CD14-positive monocyte (primary cell): Measurements from ENCODE around the gene TKTL1. TPM values are rescaled to one million over a fixed set of nuclear protein-coding genes. Genes with fewer than 3 reads are reported as not detected.
A peak's percentile ranks its signal among the peaks of the same experiment; 100 is the strongest.
"Not testable (repeated sequence)": the region's sequence is repeated elsewhere in the genome, so short reads cannot be mapped to it uniquely, and the experiment has no call there.

Source experiments
- DNase-seq, 3 donors: peaks; one replicate each; pipeline ENCODE4 v3.0.0-alpha.2; 2011 to 2022
- H2AFZ ChIP-seq: 2 replicates; pipeline ENCODE4 v1.6.0; 2012; ENCODE audit warnings: mild to moderate bottlenecking, low read depth, low read length, inconsistent platforms; ENCODE audit not compliant: insufficient read depth, poor library complexity, severe bottlenecking
- H3K27ac ChIP-seq, 2 donors: 1 replicate in 1 of 2; 2 replicates in 1 of 2; pipeline ENCODE4 v1.5.1; 2012 to 2013; ENCODE audit warnings: low read length in 2 of 2, control low read depth in 1 of 2, inconsistent platforms in 1 of 2, low read depth in 1 of 2, mild to moderate bottlenecking in 1 of 2
- H3K27me3 ChIP-seq, 2 donors: one replicate each; pipeline versions ENCODE4 v1.6.0 to v1.6.1; 2011 to 2013; ENCODE audit warnings: low read length in 2 of 2; ENCODE audit not compliant: control insufficient read depth in 2 of 2, insufficient read depth in 2 of 2
- H3K36me3 ChIP-seq, 2 donors: replicated peaks in 1 of 2; 1 replicate in 1 of 2; 2 replicates in 1 of 2; pipeline versions ENCODE4 v1.5.1 to v1.6.1; 2012 to 2013; ENCODE audit warnings: low read length in 2 of 2, control low read depth in 1 of 2, inconsistent platforms in 1 of 2, mild to moderate bottlenecking in 1 of 2; ENCODE audit not compliant: insufficient read depth in 2 of 2, control insufficient read depth in 1 of 2
- H3K4me1 ChIP-seq, 2 donors: 1 replicate in 1 of 2; 2 replicates in 1 of 2; pipeline versions ENCODE4 v1.5.1 to v1.6.1; 2012 to 2013; ENCODE audit warnings: low read length in 2 of 2, control low read depth in 1 of 2, inconsistent platforms in 1 of 2, mild to moderate bottlenecking in 1 of 2, moderate library complexity in 1 of 2; ENCODE audit not compliant: insufficient read depth in 2 of 2, control insufficient read depth in 1 of 2
- H3K4me2 ChIP-seq: replicated peaks from 2 replicates; pipeline ENCODE3; 2012; ENCODE audit warnings: low read length, moderate library complexity, mild to moderate bottlenecking; ENCODE audit not compliant: poor library complexity, severe bottlenecking; ENCODE audit errors: extremely low read depth
- H3K4me3 ChIP-seq, 3 experiments: fragments of 200-600 bp in 1 of 3; sonication (generic) in 1 of 3; replicated peaks in 1 of 3; 1 replicate in 2 of 3; 2 replicates in 1 of 3; pipeline ENCODE4 v1.5.1; 2011 to 2013; ENCODE audit warnings: low read length in 3 of 3, mild to moderate bottlenecking in 3 of 3, control low read depth in 2 of 3, low read depth in 2 of 3, inconsistent platforms in 1 of 3, moderate library complexity in 1 of 3
- H3K79me2 ChIP-seq: 2 replicates; pipeline ENCODE4 v1.6.0; 2012; ENCODE audit warnings: mild to moderate bottlenecking, control low read depth, inconsistent platforms, low read length, moderate library complexity; ENCODE audit not compliant: insufficient read depth
- H3K9ac ChIP-seq: 2 replicates; pipeline ENCODE4 v1.6.0; 2017; ENCODE audit warnings: low read length, mild to moderate bottlenecking; ENCODE audit not compliant: insufficient read depth, poor library complexity, severe bottlenecking
- H3K9me3 ChIP-seq, 2 donors: replicated peaks in 1 of 2; 1 replicate in 1 of 2; 2 replicates in 1 of 2; pipeline versions ENCODE4 v1.5.1 to v1.6.1; 2012 to 2013; ENCODE audit warnings: low read length in 2 of 2, control low read depth in 1 of 2; ENCODE audit not compliant: control insufficient read depth in 1 of 2, insufficient read depth in 1 of 2
- H4K20me1 ChIP-seq: 2 replicates; pipeline ENCODE4 v1.6.0; 2012; ENCODE audit warnings: mild to moderate bottlenecking, low read length, control low read depth, moderate library complexity; ENCODE audit not compliant: insufficient read depth
- H3K27ac Mint-ChIP-seq, 7 donors: one replicate each; pipeline ENCODE4 v1.8.0; 2020; ENCODE audit warnings: mild to moderate bottlenecking in 7 of 7, mixed read lengths in 7 of 7, moderate library complexity in 6 of 7, inconsistent platforms in 2 of 7
- H3K27me3 Mint-ChIP-seq, 3 donors: one replicate each; pipeline ENCODE4 v1.8.0; 2021 to 2022; ENCODE audit warnings: low read depth in 3 of 3, mild to moderate bottlenecking in 3 of 3, mixed read lengths in 3 of 3, moderate library complexity in 3 of 3, inconsistent platforms in 1 of 3
- H3K36me3 Mint-ChIP-seq, 2 donors: one replicate each; pipeline ENCODE4 v1.8.0; 2020; ENCODE audit warnings: mixed read lengths in 2 of 2, inconsistent platforms in 1 of 2, mild to moderate bottlenecking in 1 of 2
- H3K4me1 Mint-ChIP-seq: one replicate; pipeline ENCODE4 v1.8.0; 2020; ENCODE audit warnings: mild to moderate bottlenecking, mixed read lengths
- H3K4me3 Mint-ChIP-seq, 2 donors: one replicate each; pipeline ENCODE4 v1.8.0; 2020; ENCODE audit warnings: mild to moderate bottlenecking in 2 of 2, mixed read lengths in 2 of 2, moderate library complexity in 1 of 2
- H3K9me3 Mint-ChIP-seq, 7 donors: one replicate each; pipeline ENCODE4 v1.8.0; 2020 to 2022; ENCODE audit warnings: mixed read lengths in 7 of 7, mild to moderate bottlenecking in 6 of 7, moderate library complexity in 6 of 7, inconsistent platforms in 2 of 7
- CTCF ChIP-seq: fragments of 200-600 bp; IDR thresholded peaks from one replicate; pipeline ENCODE4 v1.8.0; 2022; ENCODE audit warnings: antibody characterized with exemption, mild to moderate bottlenecking
- WGBS: methylation state at CpG from one replicate; pipeline ENCODE4 v1.1.5; 2013; ENCODE audit warnings: missing lambda C conversion rate; ENCODE audit not compliant: insufficient coverage; 5-methylcytosine and 5-hydroxymethylcytosine counted together
- intact Hi-C, 2 donors: fragments of 100-400 bp; cut with micrococcal nuclease; formaldehyde crosslinking; loops; one replicate each; pipeline versions ENCODE4 v1.15.0 to v1.15.1; 2023
- polyA plus RNA-seq, 3 donors: library from polyadenylated mRNA; depleted of rRNA in 1 of 3; unstranded in 2 of 3; stranded (reverse) in 1 of 3; fragments of 300-500 nt in 2 of 3; fragments of >200 nt in 1 of 3; fragmentation: Illumina TruSeq in 2 of 3; gene quantifications; 1 replicate in 2 of 3; 2 replicates in 1 of 3; pipeline ENCODE4 v1.2.3, GENCODE V29; 2012 to 2021

TKTL1 gene
- polyA plus RNA-seq, 3 donors: 0.20 to 1.3 (median 0.60) TPM

GRCh38 chrX:154333837-154334271 lies 38.3 kb downstream of the TKTL1 start:
- peak overlapping the region; percentile 66 to 78 for H3K27ac ChIP-seq
- no peaks in the 10 kb centered on the region for H3K36me3 ChIP-seq
- H3K27ac Mint-ChIP-seq: peak overlapping the region; percentile 68 to 96 (median 90)
- H3K9me3 ChIP-seq: no peaks in the 10 kb centered on the region
- peaks cover 28% of the 10 kb centered on the region for H3K4me1 Mint-ChIP-seq
- H3K4me3 Mint-ChIP-seq: peak overlapping the region; percentile 20 to 67
- no peaks in the 10 kb centered on the region for H4K20me1 ChIP-seq
- H3K4me3 ChIP-seq: no peak overlapping the region
- peaks cover 0 to 3% (median 0%) of the 10 kb centered on the region in 7 donors for H3K9me3 Mint-ChIP-seq
- no peak overlapping the region for H3K9ac ChIP-seq
- intact Hi-C loops: no loop called here
- TF ChIP-seq CTCF: no peak
- H3K36me3 Mint-ChIP-seq: no peaks in the 10 kb centered on the region
- H2AFZ ChIP-seq: no peak overlapping the region
- H3K4me1 ChIP-seq: peaks cover 23 to 27% of the 10 kb centered on the region in 2 donors
- no CpG with 5 or more reads among the region's 6 CpGs for WGBS
- peak; percentile 45 to 67 (median 63) for DNase-seq
- H3K27me3 ChIP-seq: no peaks in the 10 kb centered on the region
- H3K4me2 ChIP-seq: peak overlapping the region; percentile 16
- H3K27me3 Mint-ChIP-seq: peaks cover 0 to 9% (median 2%) of the 10 kb centered on the region in 3 donors
- H3K79me2 ChIP-seq: no peaks in the 10 kb centered on the region

DNA sequence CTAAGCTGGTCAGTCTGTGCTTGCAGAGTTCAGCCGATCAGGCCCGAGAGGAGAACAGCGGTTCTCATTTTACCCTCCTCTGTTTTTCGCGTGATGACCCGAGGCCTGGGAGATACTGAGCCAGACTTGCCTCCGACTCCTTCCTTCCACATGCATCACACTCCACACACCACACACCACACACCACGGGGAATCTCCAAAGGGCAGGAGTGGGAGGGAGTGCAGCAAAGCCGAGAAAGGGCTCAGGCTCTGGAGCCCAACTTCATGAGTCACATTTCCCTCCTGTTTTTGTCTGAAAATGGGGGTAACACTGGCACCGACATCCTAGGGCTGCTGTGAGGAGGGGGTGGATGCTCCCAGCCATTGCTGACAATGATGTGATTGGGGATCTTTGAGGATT lies 38.9 kb downstream of the TKTL1 start:
- no peak overlapping the region for H3K4me2 ChIP-seq
- peak overlapping the region; percentile 66 to 78 for H3K27ac ChIP-seq
- no peaks in the 10 kb centered on the region for H4K20me1 ChIP-seq
- DNase-seq: peak in 1 of 3 donors; percentile 45
- H3K36me3 Mint-ChIP-seq: no peaks in the 10 kb centered on the region
- H3K27me3 ChIP-seq: no peaks in the 10 kb centered on the region
- peaks cover 0 to 9% (median 0%) of the 10 kb centered on the region in 3 donors for H3K27me3 Mint-ChIP-seq
- no CpG with 5 or more reads among the region's 10 CpGs for WGBS
- TF ChIP-seq CTCF: no peak
- H3K27ac Mint-ChIP-seq: peak overlapping the region; percentile 68 to 96 (median 90)
- H3K9me3 ChIP-seq: no peaks in the 10 kb centered on the region
- H3K36me3 ChIP-seq: no peaks in the 10 kb centered on the region
- H3K9ac ChIP-seq: peak overlapping the region; percentile 12
- H3K79me2 ChIP-seq: no peaks in the 10 kb centered on the region
- H3K4me3 Mint-ChIP-seq: no peak overlapping the region
- H3K9me3 Mint-ChIP-seq: peaks cover 0 to 3% (median 0%) of the 10 kb centered on the region in 7 donors
- H3K4me3 ChIP-seq: no peak overlapping the region
- peaks cover 23 to 27% of the 10 kb centered on the region in 2 donors for H3K4me1 ChIP-seq
- H2AFZ ChIP-seq: no peak overlapping the region
- intact Hi-C loops: no loop called here
- H3K4me1 Mint-ChIP-seq: peaks cover 28% of the 10 kb centered on the region

DNA sequence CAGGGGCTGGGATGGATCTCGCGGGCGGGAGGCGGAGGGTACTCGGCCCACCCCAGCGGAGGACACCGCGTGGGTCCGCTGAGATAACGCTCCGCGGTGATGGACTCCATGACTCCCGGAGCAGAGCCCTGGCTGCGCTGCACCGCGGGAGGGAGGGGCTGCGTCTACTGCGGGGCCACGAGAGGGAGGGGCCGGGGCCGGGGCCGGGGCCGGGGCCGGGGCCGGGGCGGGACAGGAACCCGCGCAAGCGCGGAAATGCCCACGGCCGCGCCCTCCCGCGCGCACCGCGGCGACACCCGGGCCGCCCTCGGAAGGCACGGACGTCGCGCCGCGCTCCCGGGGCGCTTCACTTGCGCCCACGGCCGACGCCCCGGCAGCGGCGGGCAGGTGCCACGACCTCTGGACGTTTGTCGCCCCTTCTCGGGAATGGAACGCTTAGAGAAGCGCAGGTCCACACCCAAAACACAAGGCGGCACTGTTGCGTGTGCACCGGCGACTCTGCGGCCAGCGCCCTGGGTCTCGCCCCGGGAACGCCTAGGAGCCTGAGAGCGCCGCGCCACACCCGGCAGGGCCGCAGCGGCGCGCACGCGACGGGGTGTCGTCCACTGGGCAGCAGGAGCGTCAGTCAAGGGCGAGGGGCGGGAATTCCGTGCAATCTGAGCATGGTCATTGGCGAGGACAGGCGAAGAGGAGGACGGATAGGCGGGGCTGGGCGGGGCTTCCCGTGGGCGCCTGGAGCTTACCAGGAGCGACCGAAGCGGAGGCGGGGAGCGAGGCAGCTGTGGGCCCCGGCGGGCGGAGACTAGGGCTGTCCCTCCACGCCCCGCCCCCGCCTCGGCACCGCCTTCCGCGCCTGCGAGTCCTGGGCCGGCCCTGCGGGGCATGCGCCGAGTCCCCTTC lies 46.1 kb downstream of the TKTL1 start:
- H2AFZ ChIP-seq, H3K9ac ChIP-seq, intact Hi-C loops, H3K27ac Mint-ChIP-seq, H3K4me2 ChIP-seq, H3K79me2 ChIP-seq, H3K36me3 ChIP-seq, DNase-seq, H3K27me3 Mint-ChIP-seq, H3K4me3 Mint-ChIP-seq, H3K27ac ChIP-seq, H3K27me3 ChIP-seq, H3K4me1 ChIP-seq, H3K4me1 Mint-ChIP-seq, H3K36me3 Mint-ChIP-seq, H3K9me3 ChIP-seq, H3K4me3 ChIP-seq, H3K9me3 Mint-ChIP-seq, H4K20me1 ChIP-seq: not testable (repeated sequence)
- WGBS: no CpG with 5 or more reads among the region's 115 CpGs
